HG02678 (cell line): ENCODE results near the gene PDE3B.
A peak's percentile ranks its signal among the peaks of the same experiment; 100 is the strongest.
"Not testable (repeated sequence)": the region's sequence is repeated elsewhere in the genome, so short reads cannot be mapped to it uniquely, and the experiment has no call there.

ENCODE experiments used
- ATAC-seq: cut with Tn5 transposase; IDR thresholded peaks from one replicate; pipeline ENCODE4 v1.9.1; 2021; ENCODE audit warnings: mild to moderate bottlenecking, moderate library complexity; ENCODE audit not compliant: unreplicated experiment

Gene PDE3B

DNA sequence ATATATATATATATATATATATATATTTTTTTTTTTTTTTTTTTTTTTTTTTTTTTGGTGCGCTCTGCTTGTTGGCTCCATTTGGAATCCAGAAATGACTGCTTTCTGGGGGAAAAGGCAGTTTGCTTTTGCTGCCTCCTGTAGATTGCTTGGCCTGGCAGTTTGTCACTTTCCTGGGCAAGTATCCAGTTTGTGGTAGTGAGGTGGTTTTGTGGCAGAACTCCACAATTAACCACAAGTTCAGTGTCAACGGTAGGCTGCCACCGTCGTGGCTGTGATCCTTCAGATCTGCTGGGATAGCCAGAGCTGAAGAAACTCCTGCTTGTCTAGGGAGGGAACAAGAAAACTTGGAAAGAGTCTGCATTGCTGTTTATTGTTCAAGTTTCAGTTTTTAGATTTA, 5.0 kb upstream of the PDE3B start:
- ATAC-seq, result no peak

DNA sequence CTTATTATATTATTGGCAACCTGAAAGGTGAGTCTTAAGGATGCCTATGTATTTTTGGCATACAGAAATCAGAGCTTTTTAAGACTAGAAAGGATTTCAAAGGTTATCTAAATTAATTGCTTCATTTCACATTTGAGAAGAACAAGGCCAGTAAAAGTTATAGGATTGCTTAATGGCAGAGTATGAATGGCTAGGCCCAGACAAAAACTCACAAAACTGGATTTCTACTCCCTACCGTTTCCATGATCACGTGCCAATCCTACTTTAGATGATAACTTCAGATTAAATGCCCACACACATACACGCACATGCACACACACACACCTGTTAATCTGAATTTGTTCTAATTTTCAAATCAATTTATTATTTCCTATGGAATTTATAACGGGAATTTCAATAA, 1.8 kb upstream of the PDE3B start:
- ATAC-seq, result no peak

DNA sequence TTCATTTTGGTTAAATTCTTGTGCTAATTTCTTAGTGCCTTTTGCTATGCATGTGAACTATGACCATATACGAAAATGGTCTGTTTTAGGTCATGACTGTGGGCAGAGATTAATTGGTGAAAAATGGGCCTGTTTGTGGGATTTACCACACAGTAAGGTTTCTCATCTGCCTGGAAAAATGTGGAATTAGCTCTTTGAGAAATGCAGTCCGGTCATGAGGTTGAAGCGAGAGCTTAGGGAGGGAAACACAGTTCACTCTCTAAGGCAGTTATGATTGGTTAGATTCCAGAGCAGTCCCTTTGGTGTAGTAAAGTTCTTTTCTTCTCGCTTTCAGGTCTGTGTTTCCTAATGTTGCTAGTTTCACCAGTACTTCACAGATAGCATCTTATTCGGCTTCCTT, 1.2 kb upstream of the PDE3B start:
- no peak for ATAC-seq

DNA sequence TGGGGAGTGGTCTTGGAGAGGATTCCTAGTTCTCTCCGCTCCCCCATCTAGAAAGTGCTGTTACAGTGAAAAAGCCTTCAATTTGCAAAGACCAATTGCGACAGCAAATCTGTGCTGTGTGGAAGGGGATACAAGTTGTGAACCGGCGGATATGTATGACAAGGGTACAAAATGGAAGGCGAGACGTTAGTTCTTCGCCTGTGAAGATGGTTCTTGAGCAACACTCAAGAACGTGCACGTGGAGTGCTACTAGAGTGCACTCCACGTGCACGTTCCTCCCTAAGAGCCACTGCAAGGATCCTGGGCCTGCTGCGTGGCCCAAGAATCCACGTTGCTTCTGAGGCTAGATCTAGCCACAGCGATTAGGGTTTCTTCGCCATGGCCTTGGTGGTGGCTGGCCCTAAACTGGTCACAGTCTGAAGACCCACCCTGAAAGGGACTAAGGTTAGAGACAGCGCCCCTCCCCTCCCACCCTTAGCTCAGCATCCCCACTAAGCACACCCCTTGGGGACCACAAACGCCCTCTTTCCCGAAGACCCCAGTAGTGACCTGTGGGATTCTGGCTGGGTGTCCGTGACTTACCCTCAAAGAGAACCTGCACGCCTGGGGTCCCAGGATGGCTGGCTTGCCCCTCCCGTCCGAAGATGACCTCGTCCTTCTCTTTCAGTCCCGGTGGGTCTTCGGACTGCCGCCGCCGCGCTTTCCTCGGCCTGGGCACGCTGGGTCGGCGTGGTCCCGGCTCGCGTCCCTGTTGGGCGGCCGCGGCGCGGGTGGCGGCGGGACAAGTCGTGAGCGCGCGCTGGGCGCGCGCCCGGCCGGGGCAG, 519 bp upstream of the PDE3B start:
- ATAC-seq, result no peak

DNA sequence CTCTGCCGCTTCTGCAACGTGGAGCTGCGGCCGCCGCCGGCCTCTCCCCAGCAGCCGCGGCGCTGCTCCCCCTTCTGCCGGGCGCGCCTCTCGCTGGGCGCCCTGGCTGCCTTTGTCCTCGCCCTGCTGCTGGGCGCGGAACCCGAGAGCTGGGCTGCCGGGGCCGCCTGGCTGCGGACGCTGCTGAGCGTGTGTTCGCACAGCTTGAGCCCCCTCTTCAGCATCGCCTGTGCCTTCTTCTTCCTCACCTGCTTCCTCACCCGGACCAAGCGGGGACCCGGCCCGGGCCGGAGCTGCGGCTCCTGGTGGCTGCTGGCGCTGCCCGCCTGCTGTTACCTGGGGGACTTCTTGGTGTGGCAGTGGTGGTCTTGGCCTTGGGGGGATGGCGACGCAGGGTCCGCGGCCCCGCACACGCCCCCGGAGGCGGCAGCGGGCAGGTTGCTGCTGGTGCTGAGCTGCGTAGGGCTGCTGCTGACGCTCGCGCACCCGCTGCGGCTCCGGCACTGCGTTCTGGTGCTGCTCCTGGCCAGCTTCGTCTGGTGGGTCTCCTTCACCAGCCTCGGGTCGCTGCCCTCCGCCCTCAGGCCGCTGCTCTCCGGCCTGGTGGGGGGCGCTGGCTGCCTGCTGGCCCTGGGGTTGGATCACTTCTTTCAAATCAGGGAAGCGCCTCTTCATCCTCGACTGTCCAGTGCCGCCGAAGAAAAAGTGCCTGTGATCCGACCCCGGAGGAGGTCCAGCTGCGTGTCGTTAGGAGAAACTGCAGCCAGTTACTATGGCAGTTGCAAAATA, 816 bp downstream of the PDE3B start:
- ATAC-seq, result peak; percentile 45

DNA sequence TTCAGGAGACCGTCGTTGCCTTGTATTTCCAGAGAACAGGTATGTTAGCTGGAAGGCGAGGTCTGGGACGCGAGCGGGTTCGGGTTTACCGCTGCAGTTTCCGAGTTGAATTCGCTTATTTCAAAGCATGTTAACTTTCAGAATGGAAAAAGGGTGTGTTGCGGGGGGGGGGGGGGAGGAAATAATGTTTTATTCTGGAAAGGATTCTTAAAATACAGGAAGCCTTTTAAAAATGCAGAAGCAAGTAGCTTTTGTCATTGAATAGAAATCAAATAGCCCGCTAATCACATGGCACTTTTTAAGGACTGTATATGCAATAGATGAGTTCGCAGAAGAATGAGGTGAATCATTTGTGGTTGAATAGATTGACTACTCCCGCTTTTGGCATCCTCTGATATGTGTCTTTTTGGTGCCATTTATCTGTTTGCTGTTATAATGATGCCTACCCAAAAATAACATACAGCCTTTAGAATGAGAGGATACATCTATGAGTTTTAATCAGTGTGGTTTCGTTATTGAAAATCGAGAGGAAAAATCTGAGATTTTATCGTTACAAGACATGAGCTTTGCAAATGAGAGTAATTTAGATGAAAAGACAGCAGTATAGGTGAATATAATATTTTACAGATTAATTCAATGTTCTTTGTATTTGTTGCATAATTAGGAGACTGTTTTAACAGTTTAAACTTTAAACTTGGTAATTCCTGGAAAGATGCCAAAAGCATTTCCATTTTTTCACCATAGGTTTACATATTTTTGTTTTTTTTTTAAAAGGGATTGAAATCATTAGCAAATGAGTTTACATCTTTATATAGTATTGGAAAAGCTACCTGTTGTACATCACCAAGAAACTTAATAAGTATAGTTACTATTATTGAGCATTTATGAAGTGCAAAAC, 1.7 kb downstream of the PDE3B start:
- ATAC-seq, result no peak

DNA sequence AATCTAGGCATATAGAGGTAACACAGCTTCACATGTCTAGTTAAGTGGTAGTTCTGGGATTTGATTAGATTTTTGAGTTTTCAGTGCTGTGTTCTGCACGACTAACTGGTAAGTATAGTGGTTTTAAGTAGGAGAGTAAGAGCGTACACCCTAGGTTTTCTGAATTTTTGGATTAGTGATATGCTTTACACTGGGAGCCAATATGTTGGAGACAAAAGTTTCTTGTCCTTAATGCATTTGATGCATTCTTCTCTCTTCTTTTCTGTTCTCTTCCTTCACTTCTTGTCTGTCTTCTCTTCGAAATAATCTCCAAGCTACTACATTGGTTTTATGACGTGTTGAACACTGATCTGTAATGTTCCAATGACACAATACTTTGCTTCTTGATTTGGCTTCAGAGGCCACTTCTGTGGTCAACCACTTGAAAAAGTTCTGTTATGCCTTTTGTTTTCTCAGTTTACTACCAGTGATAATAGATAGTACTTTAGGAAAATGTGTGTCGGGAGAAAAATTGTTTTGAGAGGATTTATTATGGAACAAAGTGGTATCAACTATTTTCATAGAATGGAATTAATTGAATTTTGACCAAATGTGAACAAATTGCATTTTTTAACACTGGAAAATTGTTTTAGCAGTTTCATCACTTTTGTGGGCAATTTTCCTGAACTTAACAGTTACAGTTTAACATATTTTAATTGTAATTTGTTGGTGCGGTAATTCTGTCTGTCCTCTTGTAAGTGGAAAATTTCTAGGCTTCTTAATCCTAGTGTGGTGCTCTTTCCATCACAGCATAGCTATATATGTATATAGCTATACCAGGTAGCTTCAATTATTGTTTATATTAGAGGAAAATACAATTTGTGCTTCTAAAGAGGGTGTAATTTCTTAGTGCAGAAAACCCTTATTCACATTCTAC, 2.6 kb downstream of the PDE3B start:
- ATAC-seq, result no peak

- no peak for ATAC-seq
These were observed 6.5 kb downstream of the PDE3B start for GRCh38 chr11:14650064-14650463.

GRCh38 chr11:14653090-14653489, 9.5 kb downstream of the PDE3B start:
- ATAC-seq, result no peak

GRCh38 chr11:14655435-14655834, 11.8 kb downstream of the PDE3B start:
- no peak for ATAC-seq

- ATAC-seq, result no peak
These were observed 13.2 kb downstream of the PDE3B start for GRCh38 chr11:14656536-14657457.

GRCh38 chr11:14657841-14658240, 14.2 kb downstream of the PDE3B start:
- no peak for ATAC-seq

DNA sequence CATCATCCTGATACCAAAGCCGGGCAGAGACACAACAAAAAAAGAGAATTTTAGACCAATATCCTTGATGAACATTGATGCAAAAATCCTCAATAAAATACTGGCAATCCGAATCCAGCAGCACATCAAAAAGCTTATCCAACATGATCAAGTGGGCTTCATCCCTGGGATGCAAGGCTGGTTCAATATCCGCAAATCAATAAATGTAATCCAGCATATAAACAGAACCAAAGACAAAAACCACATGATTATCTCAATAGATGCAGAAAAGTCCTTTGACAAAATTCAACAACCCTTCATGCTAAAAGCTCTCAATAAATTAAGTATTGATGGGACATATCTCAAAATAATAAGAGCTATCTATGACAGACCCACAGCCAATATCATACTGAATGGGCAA, 21.3 kb downstream of the PDE3B start:
- ATAC-seq, result not testable (repeated sequence)

DNA sequence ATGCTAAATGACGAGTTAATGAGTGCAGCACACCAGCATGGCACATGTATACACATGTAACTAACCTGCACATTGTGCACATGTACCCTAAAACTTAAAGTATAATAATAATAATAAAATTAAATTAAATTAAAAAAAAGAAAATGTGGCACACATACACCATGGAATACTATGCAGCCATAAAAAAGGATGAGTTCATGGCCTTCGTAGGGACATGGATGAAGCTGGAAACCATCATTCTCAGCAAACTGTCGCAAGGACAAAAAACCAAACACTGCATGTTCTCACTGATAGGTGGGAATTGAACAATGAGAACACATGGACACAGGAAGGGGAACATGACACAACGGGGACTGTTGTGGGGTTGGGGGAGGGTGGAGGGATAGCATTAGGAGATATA, 23.7 kb downstream of the PDE3B start:
- not testable (repeated sequence) for ATAC-seq

GRCh38 chr11:14668731-14669301, 25.2 kb downstream of the PDE3B start:
- no peak for ATAC-seq

GRCh38 chr11:14669499-14669898, 25.9 kb downstream of the PDE3B start:
- no peak for ATAC-seq

DNA sequence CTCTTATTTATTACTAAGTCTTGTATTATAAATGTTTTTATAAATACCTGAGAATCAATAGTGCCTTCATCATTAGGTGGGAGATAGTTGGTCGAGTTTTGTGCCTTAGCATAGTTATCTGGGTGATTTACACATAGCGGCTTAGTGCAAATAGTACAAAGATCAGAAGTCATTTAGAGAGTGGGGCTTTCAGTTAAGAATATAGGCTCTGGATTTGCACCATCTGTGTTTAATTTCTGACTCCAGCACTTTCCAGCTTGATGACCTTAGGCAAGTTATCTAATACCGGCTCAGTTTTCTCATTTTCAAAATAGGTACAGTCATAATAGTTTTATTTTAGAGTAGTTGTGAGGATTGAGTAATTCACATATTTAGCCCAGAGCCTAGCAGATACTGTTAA, 26.4 kb downstream of the PDE3B start:
- no peak for ATAC-seq

GRCh38 chr11:14672635-14673034, 29.0 kb downstream of the PDE3B start:
- ATAC-seq, result no peak

DNA sequence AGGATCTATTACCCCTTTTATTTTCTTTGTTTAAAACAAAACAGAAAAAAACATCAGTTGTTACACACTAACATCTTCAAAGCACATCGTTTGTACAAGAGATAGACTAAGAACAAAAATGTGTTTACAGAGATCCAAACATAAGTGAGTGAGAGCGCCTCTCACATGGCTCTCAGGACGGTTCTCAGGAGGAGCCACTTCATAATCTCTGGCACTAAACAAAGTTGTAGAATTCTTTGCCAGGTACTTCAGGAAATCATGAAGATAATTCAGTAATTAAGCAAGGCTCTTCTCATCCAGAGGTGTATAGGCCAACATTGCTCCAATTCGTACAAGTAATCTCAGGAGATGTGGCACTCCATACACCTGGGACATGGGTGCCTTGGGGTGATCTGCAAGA, 29.8 kb downstream of the PDE3B start:
- ATAC-seq, result no peak
